DMS153 treated with DMSO at 0.1 percent for 48 hours (cell line): Measurements from ENCODE around the gene C22orf23.

Experiments
- DNase-seq: peaks from one replicate; lab custom pipeline; 2025; ENCODE audit not compliant: unreplicated experiment; lab: John Stamatoyannopoulos, UW

The C22orf23 gene

GRCh38 chr22:37926771-37927636 lies 26.4 kb downstream of the C22orf23 start:
- DNase-seq: no peak

- no peak for DNase-seq
Measured at GRCh38 chr22:37926358-37926757, 27.0 kb downstream of the C22orf23 start.

GRCh38 chr22:37925767-37926166 lies 27.6 kb downstream of the C22orf23 start:
- no peak for DNase-seq

GRCh38 chr22:37925330-37925729 lies 28.1 kb downstream of the C22orf23 start:
- DNase-seq: no peak

GRCh38 chr22:37924386-37925065 lies 28.9 kb downstream of the C22orf23 start:
- DNase-seq: no peak

GRCh38 chr22:37923927-37924326 lies 29.5 kb downstream of the C22orf23 start:
- no peak for DNase-seq

GRCh38 chr22:37922191-37922590 lies 31.2 kb downstream of the C22orf23 start:
- no peak for DNase-seq

GRCh38 chr22:37920126-37920525 lies 33.3 kb downstream of the C22orf23 start:
- no peak for DNase-seq

- DNase-seq: no peak
Measured at GRCh38 chr22:37918580-37919270, 34.7 kb downstream of the C22orf23 start.

GRCh38 chr22:37917874-37918548 lies 35.4 kb downstream of the C22orf23 start:
- no peak for DNase-seq

GRCh38 chr22:37916311-37916710 lies 37.1 kb downstream of the C22orf23 start:
- no peak for DNase-seq

GRCh38 chr22:37913233-37913721 lies 40.1 kb downstream of the C22orf23 start:
- DNase-seq: no peak

GRCh38 chr22:37912171-37912570 lies 41.2 kb downstream of the C22orf23 start:
- DNase-seq: no peak

- DNase-seq: no peak
Measured at GRCh38 chr22:37911697-37912096, 41.7 kb downstream of the C22orf23 start.

GRCh38 chr22:37910890-37911672 lies 42.3 kb downstream of the C22orf23 start:
- no peak for DNase-seq

GRCh38 chr22:37909766-37910165 lies 43.6 kb downstream of the C22orf23 start:
- DNase-seq: no peak

- DNase-seq: no peak
Measured at GRCh38 chr22:37907036-37907954, 46.1 kb downstream of the C22orf23 start.

GRCh38 chr22:37906364-37907008 lies 46.9 kb downstream of the C22orf23 start:
- DNase-seq: no peak
